Measurements from ENCODE around the gene PRELP. TPM values are rescaled to one million over a fixed set of nuclear protein-coding genes. Genes with fewer than 3 reads are reported as not detected.

The PRELP gene
- total and polyA plus RNA-seq, 2 donors (not counting 1 experiment from before 2014, with no cell fraction given) = not detected

DNA sequence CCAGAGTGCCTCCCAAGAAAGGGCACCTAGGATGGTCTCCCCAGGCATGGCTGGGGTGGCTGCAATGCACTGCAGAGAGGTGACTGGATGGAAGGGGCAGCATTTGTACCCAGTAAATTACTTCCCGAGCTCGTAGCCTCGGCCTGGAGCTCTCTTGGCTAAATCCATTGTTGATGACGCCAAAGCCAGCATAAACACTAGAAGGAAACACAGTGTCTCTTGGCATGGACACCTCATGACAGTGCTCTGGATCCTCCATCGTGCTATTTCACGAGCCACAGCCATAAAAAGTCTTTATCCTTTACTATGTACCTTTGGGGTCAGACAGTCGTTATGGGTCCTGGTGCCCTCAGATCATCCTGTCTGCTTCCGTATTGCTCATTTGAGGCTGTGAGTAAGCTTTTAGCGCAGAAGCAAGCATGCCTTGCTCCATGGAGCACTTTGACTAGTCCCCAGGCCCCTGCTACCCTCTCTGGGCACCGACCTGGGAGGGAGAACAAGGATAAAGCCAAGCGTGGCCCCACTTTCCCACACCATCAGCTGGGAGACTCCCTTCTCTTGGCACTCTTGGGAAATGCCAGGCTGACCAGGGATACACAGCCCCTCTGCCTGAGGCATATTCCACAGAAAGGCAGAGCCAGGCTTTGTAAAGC, 10.3 kb upstream of the PRELP start:
- ChIA-PET POLR2A (no interaction called here), CTCF (interaction anchor here (0.5 to 1.8 kb wide), 2 partner anchors 23 to 125 kb away, joined by 5 to 8 read pairs; no protein-coding TSS in a partner anchor)
- no peak overlapping the region for H3K4me3 Mint-ChIP-seq
- no peak overlapping the region for H3K9ac ChIP-seq (ENCODE audit: low read length)
- peaks cover 0 to 1% (median 0%) of the 10 kb centered on the region in 3 donors for H3K9me3 ChIP-seq (ENCODE audit: control extremely low read depth in 1 of 3, control insufficient read depth in 2 of 3, insufficient read depth in 1 of 3, low read length in 2 of 3)
- no peak overlapping the region for H3K4me3 ChIP-seq (ENCODE audit: control extremely low read depth in 1 of 5, extremely low read depth in 1 of 5, insufficient read depth in 1 of 5, low read depth in 2 of 5, low read length in 4 of 5)
- 93% methylated on average over 11 of the region's 11 CpGs for WGBS (ENCODE audit: insufficient coverage)
- no peaks in the 10 kb centered on the region for H4K20me1 ChIP-seq (ENCODE audit: control insufficient read depth, insufficient read depth, low read length, poor library complexity, severe bottlenecking)
- H3K4me1 ChIP-seq (ENCODE audit: control insufficient read depth in 2 of 2, insufficient read depth in 2 of 2, low read length in 2 of 2) = peaks cover 12 to 26% of the 10 kb centered on the region in 2 donors
- H3K36me3 ChIP-seq (replicated peaks in 1 of 2; ENCODE audit: control extremely low read depth in 1 of 2, control insufficient read depth in 1 of 2, extremely low read depth in 1 of 2, insufficient read depth in 2 of 2, low read length in 1 of 2) = no peaks in the 10 kb centered on the region
- ATAC-seq (ENCODE audit: low read depth) (no peak), DNase-seq (no peak)
- no peaks in the 10 kb centered on the region for H3K9me3 Mint-ChIP-seq (ENCODE audit: insufficient read depth)
- no peak overlapping the region for H2AFZ ChIP-seq (ENCODE audit: insufficient read depth, low read depth, low read length, poor library complexity, severe bottlenecking)
- peaks cover 25% of the 10 kb centered on the region for H3K4me1 Mint-ChIP-seq
- H3K27me3 ChIP-seq (replicated peaks in 1 of 4; ENCODE audit: control extremely low read depth in 1 of 4, control insufficient read depth in 3 of 4, insufficient read depth in 4 of 4, low read length in 3 of 4) = no peaks in the 10 kb centered on the region
- H3K27me3 Mint-ChIP-seq = peaks cover 7% of the 10 kb centered on the region
- H3K27ac Mint-ChIP-seq = no peak overlapping the region
- H3K79me2 ChIP-seq (ENCODE audit: control insufficient read depth, insufficient read depth, low read length) = no peaks in the 10 kb centered on the region
- no peak overlapping the region for H3K27ac ChIP-seq (ENCODE audit: low read length in 2 of 2)
- no peak overlapping the region for H3K4me2 ChIP-seq (replicated peaks; ENCODE audit: low read depth, low read length, poor library complexity, severe bottlenecking)
- intact Hi-C loops (cut with micrococcal nuclease) = no loop called here
- TF ChIP-seq, protein P1, sequence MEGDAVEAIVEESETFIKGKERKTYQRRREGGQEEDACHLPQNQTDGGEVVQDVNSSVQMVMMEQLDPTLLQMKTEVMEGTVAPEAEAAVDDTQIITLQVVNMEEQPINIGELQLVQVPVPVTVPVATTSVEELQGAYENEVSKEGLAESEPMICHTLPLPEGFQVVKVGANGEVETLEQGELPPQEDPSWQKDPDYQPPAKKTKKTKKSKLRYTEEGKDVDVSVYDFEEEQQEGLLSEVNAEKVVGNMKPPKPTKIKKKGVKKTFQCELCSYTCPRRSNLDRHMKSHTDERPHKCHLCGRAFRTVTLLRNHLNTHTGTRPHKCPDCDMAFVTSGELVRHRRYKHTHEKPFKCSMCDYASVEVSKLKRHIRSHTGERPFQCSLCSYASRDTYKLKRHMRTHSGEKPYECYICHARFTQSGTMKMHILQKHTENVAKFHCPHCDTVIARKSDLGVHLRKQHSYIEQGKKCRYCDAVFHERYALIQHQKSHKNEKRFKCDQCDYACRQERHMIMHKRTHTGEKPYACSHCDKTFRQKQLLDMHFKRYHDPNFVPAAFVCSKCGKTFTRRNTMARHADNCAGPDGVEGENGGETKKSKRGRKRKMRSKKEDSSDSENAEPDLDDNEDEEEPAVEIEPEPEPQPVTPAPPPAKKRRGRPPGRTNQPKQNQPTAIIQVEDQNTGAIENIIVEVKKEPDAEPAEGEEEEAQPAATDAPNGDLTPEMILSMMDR (IDR thresholded peaks at IDR 0.05) = no peak
- no peak for TF ChIP-seq EZH2 (IDR thresholded peaks at IDR 0.05; ENCODE audit: borderline replicate concordance, insufficient read depth, low read depth, low read length, poor library complexity, severe bottlenecking)

DNA sequence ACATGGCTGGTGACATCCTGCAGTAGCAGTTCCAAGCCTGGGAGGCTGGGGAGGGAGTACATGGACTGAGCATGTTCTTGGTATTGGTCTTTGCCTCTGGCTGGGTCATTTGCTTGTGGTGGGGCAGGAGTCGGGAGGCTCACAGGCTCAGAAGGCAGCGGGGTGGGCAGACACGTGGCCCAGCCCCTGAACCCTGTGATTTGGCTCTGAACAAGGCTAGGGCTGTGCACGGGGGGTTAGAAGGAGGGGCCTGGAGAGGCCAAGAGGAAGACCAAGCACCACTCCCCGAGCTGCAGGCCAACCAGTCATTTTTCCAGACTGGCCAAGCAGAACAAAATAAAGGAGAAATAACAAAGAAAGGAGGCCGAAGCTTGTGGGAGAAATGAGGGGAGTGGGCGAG, 9.7 kb upstream of the PRELP start:
- Histone ChIP-seq H3K4me1 (ENCODE audit: control insufficient read depth in 2 of 2, insufficient read depth in 2 of 2, low read length in 2 of 2) (peaks cover 11 to 21% of the 10 kb centered on the region in 2 donors), H2AFZ (ENCODE audit: insufficient read depth, low read depth, low read length, poor library complexity, severe bottlenecking) (no peak overlapping the region)
- intact Hi-C loops (cut with micrococcal nuclease) = no loop called here

More for the DNA sequence above, 9.7 kb upstream of the PRELP start:
- no peaks in the 10 kb centered on the region for H3K27me3 ChIP-seq (replicated peaks in 1 of 4; ENCODE audit: control extremely low read depth in 1 of 4, control insufficient read depth in 3 of 4, insufficient read depth in 4 of 4, low read length in 3 of 4)
- no peak overlapping the region for H3K4me3 Mint-ChIP-seq
- WGBS (ENCODE audit: insufficient coverage) = 63% methylated on average over 4 of the region's 7 CpGs
- ChIA-PET POLR2A (no interaction called here), CTCF (interaction anchor here (0.9 to 1.8 kb wide), 4 partner anchors 21 to 198 kb away, joined by 3 to 8 read pairs (median 4); no protein-coding TSS in a partner anchor)
- no peaks in the 10 kb centered on the region for H3K36me3 ChIP-seq (replicated peaks in 1 of 2; ENCODE audit: control extremely low read depth in 1 of 2, control insufficient read depth in 1 of 2, extremely low read depth in 1 of 2, insufficient read depth in 2 of 2, low read length in 1 of 2)
- H3K4me2 ChIP-seq (replicated peaks; ENCODE audit: low read depth, low read length, poor library complexity, severe bottlenecking) = no peak overlapping the region
- TF ChIP-seq, protein P1 (IDR thresholded peaks at IDR 0.05) = no peak
- TF ChIP-seq EZH2 (IDR thresholded peaks at IDR 0.05; ENCODE audit: borderline replicate concordance, insufficient read depth, low read depth, low read length, poor library complexity, severe bottlenecking) = no peak
- H3K9me3 ChIP-seq (ENCODE audit: control extremely low read depth in 1 of 3, control insufficient read depth in 2 of 3, insufficient read depth in 1 of 3, low read length in 2 of 3) = no peaks in the 10 kb centered on the region
- peaks cover 10% of the 10 kb centered on the region for H3K27me3 Mint-ChIP-seq
- H3K9ac ChIP-seq (ENCODE audit: low read length) = no peak overlapping the region
- H3K27ac Mint-ChIP-seq = peak overlapping the region; percentile 33
- H3K4me3 ChIP-seq (ENCODE audit: control extremely low read depth in 1 of 5, extremely low read depth in 1 of 5, insufficient read depth in 1 of 5, low read depth in 2 of 5, low read length in 4 of 5) = no peak overlapping the region
- no peak overlapping the region for H3K27ac ChIP-seq (ENCODE audit: low read length in 2 of 2)
- ATAC-seq (ENCODE audit: low read depth) (no peak), DNase-seq (no peak)
- H3K9me3 Mint-ChIP-seq (ENCODE audit: insufficient read depth) = no peaks in the 10 kb centered on the region
- H4K20me1 ChIP-seq (ENCODE audit: control insufficient read depth, insufficient read depth, low read length, poor library complexity, severe bottlenecking) = no peaks in the 10 kb centered on the region
- H3K79me2 ChIP-seq (ENCODE audit: control insufficient read depth, insufficient read depth, low read length) = no peaks in the 10 kb centered on the region
- H3K4me1 Mint-ChIP-seq = peaks cover 21% of the 10 kb centered on the region

All from B cell (primary cell).